RPMI8226 (cell line): Measurements from ENCODE around the gene FOXN1.
"Not testable (repeated sequence)": the region's sequence is repeated elsewhere in the genome, so short reads cannot be mapped to it uniquely, and the experiment has no call there.

ENCODE experiments used
- DNase-seq: peaks from one replicate; pipeline ENCODE4 v3.0.0-alpha.2; 2015

Gene FOXN1

GRCh38 chr17:28549236-28550132 is 43.3 kb downstream of the FOXN1 start:
- peak; percentile 31 for DNase-seq

GRCh38 chr17:28550858-28551257 is 44.7 kb downstream of the FOXN1 start:
- DNase-seq = no peak

- no peak for DNase-seq
These were observed 45.5 kb downstream of the FOXN1 start for GRCh38 chr17:28551421-28552175.

GRCh38 chr17:28552176-28552999 is 46.2 kb downstream of the FOXN1 start, which contains the start of gene UNC119:
TSS of gene UNC119 (minus strand) at chr17:28552624. CDS start at chr17:28552557, 67 bp downstream.
- DNase-seq = peak; percentile 89

- no peak for DNase-seq
These were observed 46.9 kb downstream of the FOXN1 start for GRCh38 chr17:28553000-28553505.

- no peak for DNase-seq
These were observed 48.4 kb downstream of the FOXN1 start for GRCh38 chr17:28554565-28554964.

GRCh38 chr17:28555022-28555421 is 48.9 kb downstream of the FOXN1 start:
- no peak for DNase-seq

GRCh38 chr17:28563475-28563874 is 57.3 kb downstream of the FOXN1 start:
- DNase-seq = no peak

- peak; percentile 57 for DNase-seq
These were observed 61.5 kb downstream of the FOXN1 start for GRCh38 chr17:28567604-28568003.

GRCh38 chr17:28569446-28569845 is 63.3 kb downstream of the FOXN1 start:
- no peak for DNase-seq

GRCh38 chr17:28570716-28571360 is 64.7 kb downstream of the FOXN1 start:
- peak; percentile 64 for DNase-seq

- peak; percentile 96 for DNase-seq
These were observed 65.4 kb downstream of the FOXN1 start, which contains the start of gene PIGS for GRCh38 chr17:28571361-28572122. TSS of gene PIGS (minus strand) at chr17:28571524. CDS start at chr17:28571496, 28 bp downstream.

GRCh38 chr17:28572259-28573039 is 66.3 kb downstream of the FOXN1 start:
- peak; percentile 11 for DNase-seq

- no peak for DNase-seq
These were observed 66.9 kb downstream of the FOXN1 start for GRCh38 chr17:28573040-28573380.

GRCh38 chr17:28573521-28573920 is 67.4 kb downstream of the FOXN1 start:
- DNase-seq = no peak

GRCh38 chr17:28573966-28574480 is 67.9 kb downstream of the FOXN1 start:
- no peak for DNase-seq

GRCh38 chr17:28574526-28574925 is 68.4 kb downstream of the FOXN1 start:
- DNase-seq = no peak

GRCh38 chr17:28575126-28575795 is 69.1 kb downstream of the FOXN1 start:
- no peak for DNase-seq

GRCh38 chr17:28576016-28576415 is 69.9 kb downstream of the FOXN1 start:
- not testable (repeated sequence) for DNase-seq
